ENCODE data around the gene FCN1. TPM values are rescaled to one million over a fixed set of nuclear protein-coding genes. Genes with fewer than 3 reads are reported as not detected.

Gene FCN1
- total and polyA plus RNA-seq, 2 of the 8 experiments (the other 6 are each of a cell fraction or from before 2014, with no cell fraction given): not detected

- TF ChIP-seq PHF8 (conservative IDR thresholded peaks at IDR 0.05; ENCODE audit: low read depth, low read length) (no peak), RAD21 (IDR thresholded peaks at IDR 0.05 in 1 of 2, conservative IDR thresholded peaks at IDR 0.05 in 1 of 2; ENCODE audit: low read depth in 2 of 2, low read length in 2 of 2) (no peak), RXRA (IDR thresholded peaks at IDR 0.05; ENCODE audit: insufficient read depth, low read depth, low read length) (no peak), NANOG (IDR thresholded peaks at IDR 0.05; ENCODE audit: insufficient read depth, low read depth, low read length, poor library complexity, severe bottlenecking) (no peak)
These were observed 22.8 kb upstream of the FCN1 start (continued) for GRCh38 chr9:134940236-134941208.

All from H1 (cell line).